ENCODE measurements around the gene ATXN2L.
A peak's percentile ranks its signal among the peaks of the same experiment; 100 is the strongest.
"Not testable (repeated sequence)": the region's sequence is repeated elsewhere in the genome, so short reads cannot be mapped to it uniquely, and the experiment has no call there.

Gene ATXN2L, protein sequence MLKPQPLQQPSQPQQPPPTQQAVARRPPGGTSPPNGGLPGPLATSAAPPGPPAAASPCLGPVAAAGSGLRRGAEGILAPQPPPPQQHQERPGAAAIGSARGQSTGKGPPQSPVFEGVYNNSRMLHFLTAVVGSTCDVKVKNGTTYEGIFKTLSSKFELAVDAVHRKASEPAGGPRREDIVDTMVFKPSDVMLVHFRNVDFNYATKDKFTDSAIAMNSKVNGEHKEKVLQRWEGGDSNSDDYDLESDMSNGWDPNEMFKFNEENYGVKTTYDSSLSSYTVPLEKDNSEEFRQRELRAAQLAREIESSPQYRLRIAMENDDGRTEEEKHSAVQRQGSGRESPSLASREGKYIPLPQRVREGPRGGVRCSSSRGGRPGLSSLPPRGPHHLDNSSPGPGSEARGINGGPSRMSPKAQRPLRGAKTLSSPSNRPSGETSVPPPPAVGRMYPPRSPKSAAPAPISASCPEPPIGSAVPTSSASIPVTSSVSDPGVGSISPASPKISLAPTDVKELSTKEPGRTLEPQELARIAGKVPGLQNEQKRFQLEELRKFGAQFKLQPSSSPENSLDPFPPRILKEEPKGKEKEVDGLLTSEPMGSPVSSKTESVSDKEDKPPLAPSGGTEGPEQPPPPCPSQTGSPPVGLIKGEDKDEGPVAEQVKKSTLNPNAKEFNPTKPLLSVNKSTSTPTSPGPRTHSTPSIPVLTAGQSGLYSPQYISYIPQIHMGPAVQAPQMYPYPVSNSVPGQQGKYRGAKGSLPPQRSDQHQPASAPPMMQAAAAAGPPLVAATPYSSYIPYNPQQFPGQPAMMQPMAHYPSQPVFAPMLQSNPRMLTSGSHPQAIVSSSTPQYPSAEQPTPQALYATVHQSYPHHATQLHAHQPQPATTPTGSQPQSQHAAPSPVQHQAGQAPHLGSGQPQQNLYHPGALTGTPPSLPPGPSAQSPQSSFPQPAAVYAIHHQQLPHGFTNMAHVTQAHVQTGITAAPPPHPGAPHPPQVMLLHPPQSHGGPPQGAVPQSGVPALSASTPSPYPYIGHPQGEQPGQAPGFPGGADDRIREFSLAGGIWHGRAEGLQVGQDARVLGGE

DNA sequence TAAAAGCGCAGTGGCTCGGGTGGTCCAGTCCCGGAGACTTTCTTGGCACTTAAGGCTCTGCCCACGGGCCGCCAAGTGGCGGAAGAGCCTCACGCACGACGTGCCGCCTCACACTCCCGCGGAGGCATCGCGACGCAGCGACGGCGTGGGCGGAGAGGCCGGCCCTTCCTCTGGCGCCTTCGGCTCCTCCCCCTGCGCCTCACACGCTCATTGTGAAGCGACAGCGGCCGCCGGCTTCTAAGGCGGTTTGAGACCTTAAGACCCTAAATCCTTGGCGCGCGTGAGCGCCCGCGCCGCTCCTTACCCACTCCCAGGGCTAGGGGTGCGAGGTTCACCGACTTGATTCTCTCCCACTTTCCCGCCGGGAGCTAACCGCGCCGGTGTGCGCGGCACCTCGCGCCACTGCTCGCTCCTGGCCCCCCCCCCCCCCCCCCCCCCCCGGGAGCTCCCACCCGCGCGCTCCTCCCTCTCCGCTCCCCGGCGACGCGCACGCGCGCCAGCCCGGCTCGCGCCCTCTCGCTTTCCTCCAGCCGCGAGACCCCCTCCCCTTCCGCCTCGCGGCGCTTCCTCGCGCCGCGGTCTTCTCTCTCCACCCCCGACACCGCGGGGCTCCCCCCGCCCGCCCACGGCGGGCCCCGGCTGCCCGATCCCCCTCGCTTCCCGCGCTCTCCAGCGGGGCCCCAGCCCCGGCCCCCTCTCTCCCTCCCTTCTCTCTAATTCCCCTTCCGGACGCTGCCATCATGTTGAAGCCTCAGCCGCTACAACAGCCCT lies at the start of gene ATXN2L:
ATXN2L (plus strand) TSS at position 480 of the 771 bp plus-strand sequence; CDS start at position 741, 261 bp downstream.
- Mint-ChIP-seq H3K4me1 (peaks cover 28% of the 10 kb centered on the region), H3K27me3 (ENCODE audit: low read depth) (no peaks in the 10 kb centered on the region), H3K4me3 (peak within 1 kb of the TSS; percentile 95 to 99 (median 99)), H3K36me3 (ENCODE audit: low read depth) (peaks cover 31% of the 10 kb centered on the region), H3K9me3 (no peaks in the 10 kb centered on the region), H3K27ac (peak within 1 kb of the TSS; percentile 98 to 100 (median 99))
- TF ChIP-seq, protein P1, sequence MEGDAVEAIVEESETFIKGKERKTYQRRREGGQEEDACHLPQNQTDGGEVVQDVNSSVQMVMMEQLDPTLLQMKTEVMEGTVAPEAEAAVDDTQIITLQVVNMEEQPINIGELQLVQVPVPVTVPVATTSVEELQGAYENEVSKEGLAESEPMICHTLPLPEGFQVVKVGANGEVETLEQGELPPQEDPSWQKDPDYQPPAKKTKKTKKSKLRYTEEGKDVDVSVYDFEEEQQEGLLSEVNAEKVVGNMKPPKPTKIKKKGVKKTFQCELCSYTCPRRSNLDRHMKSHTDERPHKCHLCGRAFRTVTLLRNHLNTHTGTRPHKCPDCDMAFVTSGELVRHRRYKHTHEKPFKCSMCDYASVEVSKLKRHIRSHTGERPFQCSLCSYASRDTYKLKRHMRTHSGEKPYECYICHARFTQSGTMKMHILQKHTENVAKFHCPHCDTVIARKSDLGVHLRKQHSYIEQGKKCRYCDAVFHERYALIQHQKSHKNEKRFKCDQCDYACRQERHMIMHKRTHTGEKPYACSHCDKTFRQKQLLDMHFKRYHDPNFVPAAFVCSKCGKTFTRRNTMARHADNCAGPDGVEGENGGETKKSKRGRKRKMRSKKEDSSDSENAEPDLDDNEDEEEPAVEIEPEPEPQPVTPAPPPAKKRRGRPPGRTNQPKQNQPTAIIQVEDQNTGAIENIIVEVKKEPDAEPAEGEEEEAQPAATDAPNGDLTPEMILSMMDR (IDR thresholded peaks at IDR 0.05; ENCODE audit: unreplicated experiment in 3 of 3): no peak

DNA sequence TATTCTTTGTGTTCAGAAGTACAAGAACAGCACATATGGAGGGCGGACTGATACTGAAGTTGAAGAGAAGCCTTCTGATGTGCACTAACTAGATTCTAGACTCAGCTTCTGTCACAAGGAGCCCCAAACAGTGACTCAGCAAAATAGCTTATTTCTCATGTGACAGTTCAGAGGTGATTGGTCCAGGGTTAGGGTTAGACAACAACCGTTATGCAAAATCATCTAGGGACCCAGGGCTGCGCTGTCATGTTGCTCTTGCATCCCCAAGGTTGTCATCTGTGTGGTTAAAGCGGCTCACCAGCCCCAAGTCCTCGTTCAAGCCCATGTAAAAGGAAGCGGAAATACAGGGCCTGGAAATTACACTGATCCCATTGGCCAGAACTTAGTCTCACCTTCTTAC lies 41.1 kb upstream of the ATXN2L start:
- not testable (repeated sequence) for H3K9me3 Mint-ChIP-seq; H3K27me3 Mint-ChIP-seq (ENCODE audit: low read depth); H3K4me1 Mint-ChIP-seq; H3K27ac Mint-ChIP-seq; H3K36me3 Mint-ChIP-seq (ENCODE audit: low read depth); H3K4me3 Mint-ChIP-seq

DNA sequence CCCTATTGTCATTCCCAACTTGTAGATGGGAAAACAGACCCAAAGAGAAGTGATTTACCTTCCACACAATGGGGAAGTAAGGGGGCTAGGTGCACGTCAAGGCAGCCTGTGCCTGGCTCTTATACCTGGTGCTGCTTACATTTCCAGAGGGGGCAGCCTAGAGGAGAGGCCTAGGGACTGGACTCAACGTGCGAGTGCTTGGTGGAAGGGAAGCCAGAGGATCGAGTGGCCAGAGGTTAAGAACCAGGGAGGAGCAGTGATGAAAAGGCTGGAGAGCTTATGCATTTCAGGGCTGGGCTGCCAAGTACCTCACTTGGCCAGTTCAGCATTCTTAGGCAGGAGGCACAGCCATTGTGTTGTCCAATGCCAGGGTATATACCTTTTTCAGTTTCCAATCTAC lies 40.4 kb upstream of the ATXN2L start:
- H3K27ac Mint-ChIP-seq; H3K27me3 Mint-ChIP-seq (ENCODE audit: low read depth); H3K9me3 Mint-ChIP-seq; H3K4me3 Mint-ChIP-seq; H3K4me1 Mint-ChIP-seq; H3K36me3 Mint-ChIP-seq (ENCODE audit: low read depth): not testable (repeated sequence)

DNA sequence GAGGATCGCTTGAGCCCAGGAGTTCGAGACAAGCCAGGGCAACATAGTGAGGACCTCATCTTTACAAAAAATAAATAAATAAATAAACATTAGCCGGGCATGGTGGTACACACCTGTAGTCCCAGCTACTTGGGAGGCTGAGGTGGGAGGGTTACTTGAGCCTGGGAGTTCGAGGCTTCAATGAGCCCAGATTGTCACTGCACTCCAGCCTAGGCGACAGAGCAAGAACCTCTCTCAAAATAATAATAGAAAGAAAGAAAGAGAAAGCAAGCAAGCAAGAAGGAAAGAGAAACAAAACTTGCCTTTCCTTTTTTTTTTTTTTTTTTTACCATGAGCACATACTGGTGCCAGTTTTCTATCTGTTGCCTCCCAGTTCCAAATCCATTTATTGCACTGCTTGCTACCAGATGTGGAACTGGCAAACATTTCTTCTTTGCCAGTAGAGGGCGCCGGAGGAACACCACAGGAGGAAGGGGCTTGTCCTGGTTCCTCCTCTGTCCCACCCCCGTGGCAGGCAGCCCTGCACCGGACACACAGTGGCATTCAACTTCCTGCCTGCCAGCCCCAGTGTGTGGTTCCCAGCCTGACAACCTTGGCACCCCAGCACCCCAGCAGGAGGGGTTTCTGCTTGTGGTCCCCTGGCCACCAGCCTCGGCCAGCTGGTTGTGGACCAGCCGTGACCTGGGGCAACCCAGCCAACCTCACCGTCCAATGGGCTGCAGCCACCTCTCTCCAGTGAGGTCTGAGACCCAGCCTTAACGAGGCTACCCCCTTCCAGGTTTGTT lies 20.4 kb upstream of the ATXN2L start:
- H3K4me3 Mint-ChIP-seq: peak overlapping the region; percentile 79 to 83 (median 79)
- H3K27me3 Mint-ChIP-seq (ENCODE audit: low read depth); H3K4me1 Mint-ChIP-seq; H3K27ac Mint-ChIP-seq; H3K36me3 Mint-ChIP-seq (ENCODE audit: low read depth); H3K9me3 Mint-ChIP-seq: not testable (repeated sequence)
- TF ChIP-seq, protein P1 (IDR thresholded peaks at IDR 0.05; ENCODE audit: unreplicated experiment in 3 of 3): peak; percentile 34 to 43 (median 40)

DNA sequence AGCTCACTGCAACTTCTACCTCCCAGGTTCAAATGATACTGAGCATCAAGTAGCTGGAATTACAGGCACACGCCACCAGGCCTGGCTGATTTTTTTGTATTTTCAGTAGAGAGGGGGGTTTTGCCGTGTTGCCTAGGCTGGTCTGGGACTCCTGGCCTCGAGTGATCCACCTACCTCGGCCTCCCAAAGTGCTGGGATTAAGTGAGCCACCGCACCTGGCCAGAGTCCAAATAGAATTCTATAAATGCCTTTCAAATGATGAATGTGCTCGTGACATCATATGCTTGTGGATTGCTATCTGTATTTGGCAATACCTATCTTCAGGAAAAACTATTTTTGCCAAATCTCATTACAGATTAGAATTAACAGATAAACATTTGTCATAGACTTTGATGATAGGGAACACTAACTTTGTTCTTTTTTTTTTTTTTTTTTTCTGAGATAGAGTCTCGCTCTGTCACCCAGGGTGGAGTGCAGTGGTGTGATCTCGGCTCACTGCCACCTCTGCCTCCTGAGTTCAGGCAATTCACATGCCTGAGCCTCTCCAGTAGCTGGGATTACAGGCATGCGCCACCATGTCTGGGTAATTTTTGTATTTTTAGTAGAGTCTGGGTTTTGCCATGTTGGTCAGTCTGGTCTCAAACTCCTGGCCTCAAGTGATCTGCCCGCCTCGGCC lies 15.2 kb upstream of the ATXN2L start:
- not testable (repeated sequence) for H3K9me3 Mint-ChIP-seq; H3K4me1 Mint-ChIP-seq; H3K4me3 Mint-ChIP-seq; H3K36me3 Mint-ChIP-seq (ENCODE audit: low read depth); H3K27me3 Mint-ChIP-seq (ENCODE audit: low read depth); H3K27ac Mint-ChIP-seq

DNA sequence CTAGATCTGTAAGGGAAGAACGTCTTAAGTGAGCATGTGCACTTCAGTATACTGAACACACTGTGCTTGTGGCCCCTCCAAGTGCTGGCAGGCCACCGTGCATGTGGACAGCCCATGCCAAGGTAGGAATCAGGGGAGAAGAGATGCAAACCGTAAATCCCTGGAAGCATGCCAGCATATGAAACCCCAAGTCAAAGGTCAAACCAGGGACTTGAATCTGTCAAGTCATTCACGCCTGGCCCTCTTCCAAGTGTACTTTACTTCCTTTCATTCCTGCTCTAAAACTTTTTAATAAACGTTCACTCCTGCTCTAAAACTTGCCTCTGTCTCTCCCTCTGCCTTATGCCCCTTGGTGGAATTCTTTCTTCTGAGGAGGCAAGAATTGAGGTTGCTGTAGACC lies 2.8 kb upstream of the ATXN2L start:
- no peaks in the 10 kb centered on the region for H3K9me3 Mint-ChIP-seq
- no peaks in the 10 kb centered on the region for H3K27me3 Mint-ChIP-seq (ENCODE audit: low read depth)
- peak overlapping the region; percentile 42 to 70 (median 44) for H3K4me3 Mint-ChIP-seq
- H3K4me1 Mint-ChIP-seq: peaks cover 9% of the 10 kb centered on the region
- TF ChIP-seq, protein P1 (IDR thresholded peaks at IDR 0.05; ENCODE audit: unreplicated experiment in 3 of 3): no peak
- H3K36me3 Mint-ChIP-seq (ENCODE audit: low read depth): peaks cover 9% of the 10 kb centered on the region
- peak overlapping the region in 2 of 3 experiments; percentile 20 to 63 for H3K27ac Mint-ChIP-seq

DNA sequence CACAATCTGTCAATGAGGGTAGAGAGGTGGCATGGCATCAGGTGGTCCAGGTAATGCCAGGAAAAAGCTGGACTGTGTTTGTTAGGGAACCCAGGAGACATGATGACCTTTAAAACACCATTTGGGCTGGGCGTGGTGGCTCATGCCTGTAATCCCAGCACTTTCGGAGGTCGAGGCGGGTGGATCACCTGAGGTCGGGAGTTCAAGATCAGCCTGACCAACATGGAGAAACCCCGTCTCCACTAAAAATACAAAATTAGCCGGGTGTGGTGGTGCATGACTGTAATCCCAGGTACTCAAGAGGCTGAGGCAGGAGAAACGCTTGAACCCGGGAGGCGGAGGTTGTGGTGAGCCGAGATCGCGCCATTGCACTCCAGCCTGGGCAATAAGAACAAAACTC lies 2.3 kb upstream of the ATXN2L start:
- H3K36me3 Mint-ChIP-seq (ENCODE audit: low read depth): peaks cover 13% of the 10 kb centered on the region
- H3K27ac Mint-ChIP-seq: peak overlapping the region; percentile 20 to 76 (median 36)
- H3K4me3 Mint-ChIP-seq: peak overlapping the region; percentile 68 to 93 (median 92)
- H3K27me3 Mint-ChIP-seq (ENCODE audit: low read depth); H3K9me3 Mint-ChIP-seq: not testable (repeated sequence)
- peaks cover 15% of the 10 kb centered on the region for H3K4me1 Mint-ChIP-seq

All from nephron (organoid).